ENCODE results near the gene AGO1.

AGO1 gene

GRCh38 chr1:35851132-35851869 lies 31.7 kb upstream of the AGO1 start:
- no peaks in the 10 kb centered on the region for H3K27me3 Mint-ChIP-seq (ENCODE audit: low read depth, poor library complexity)
- TF ChIP-seq CTCF (IDR thresholded peaks at IDR 0.05): no peak
- H3K27ac Mint-ChIP-seq: no peak overlapping the region
- H3K9me3 Mint-ChIP-seq: no peaks in the 10 kb centered on the region
- DNase-seq: no peak
- no peak overlapping the region for H3K4me3 Mint-ChIP-seq
- peaks cover 55% of the 10 kb centered on the region for H3K36me3 Mint-ChIP-seq (ENCODE audit: low read depth)
- no peaks in the 10 kb centered on the region for H3K4me1 Mint-ChIP-seq

GRCh38 chr1:35852241-35852640 lies 30.8 kb upstream of the AGO1 start:
- no peak for DNase-seq
- no peak overlapping the region for H3K27ac Mint-ChIP-seq
- H3K9me3 Mint-ChIP-seq: no peaks in the 10 kb centered on the region
- peaks cover 57% of the 10 kb centered on the region for H3K36me3 Mint-ChIP-seq (ENCODE audit: low read depth)
- TF ChIP-seq CTCF (IDR thresholded peaks at IDR 0.05): no peak
- no peaks in the 10 kb centered on the region for H3K27me3 Mint-ChIP-seq (ENCODE audit: low read depth, poor library complexity)
- H3K4me3 Mint-ChIP-seq: no peak overlapping the region
- H3K4me1 Mint-ChIP-seq: no peaks in the 10 kb centered on the region

GRCh38 chr1:35854989-35855700 lies 27.9 kb upstream of the AGO1 start:
- TF ChIP-seq CTCF (IDR thresholded peaks at IDR 0.05): no peak
- H3K27ac Mint-ChIP-seq: peak overlapping the region; percentile 79
- peaks cover 51% of the 10 kb centered on the region for H3K36me3 Mint-ChIP-seq (ENCODE audit: low read depth)
- no peaks in the 10 kb centered on the region for H3K4me1 Mint-ChIP-seq
- H3K9me3 Mint-ChIP-seq: no peaks in the 10 kb centered on the region
- no peak overlapping the region for H3K4me3 Mint-ChIP-seq
- no peaks in the 10 kb centered on the region for H3K27me3 Mint-ChIP-seq (ENCODE audit: low read depth, poor library complexity)
- no peak for DNase-seq

- H3K27ac Mint-ChIP-seq: no peak overlapping the region
- H3K36me3 Mint-ChIP-seq (ENCODE audit: low read depth): peaks cover 37% of the 10 kb centered on the region
- no peaks in the 10 kb centered on the region for H3K9me3 Mint-ChIP-seq
- no peak for DNase-seq
- H3K4me3 Mint-ChIP-seq: no peak overlapping the region
- no peak for TF ChIP-seq CTCF (IDR thresholded peaks at IDR 0.05)
- no peaks in the 10 kb centered on the region for H3K4me1 Mint-ChIP-seq
- no peaks in the 10 kb centered on the region for H3K27me3 Mint-ChIP-seq (ENCODE audit: low read depth, poor library complexity)
Measured at GRCh38 chr1:35856964-35857363, 26.0 kb upstream of the AGO1 start.

- Mint-ChIP-seq H3K27me3 (ENCODE audit: low read depth, poor library complexity) (no peaks in the 10 kb centered on the region), H3K27ac (no peak overlapping the region), H3K36me3 (ENCODE audit: low read depth) (peaks cover 30% of the 10 kb centered on the region), H3K4me3 (no peak overlapping the region), H3K9me3 (no peaks in the 10 kb centered on the region), H3K4me1 (no peaks in the 10 kb centered on the region)
- TF ChIP-seq CTCF (IDR thresholded peaks at IDR 0.05): no peak
- DNase-seq: no peak
Measured at GRCh38 chr1:35857830-35858229, 25.2 kb upstream of the AGO1 start.
